Measurements from ENCODE around the gene PTPRH.

- TF ChIP-seq CTCF (IDR thresholded peaks at IDR 0.05; ENCODE audit: insufficient read depth, low read length) (no peak), POLR2AphosphoS5 (IDR thresholded peaks at IDR 0.05; ENCODE audit: low read depth) (no peak), GABPA (IDR thresholded peaks at IDR 0.05; ENCODE audit: low read depth) (no peak)
- TF ChIP-seq, protein P1, sequence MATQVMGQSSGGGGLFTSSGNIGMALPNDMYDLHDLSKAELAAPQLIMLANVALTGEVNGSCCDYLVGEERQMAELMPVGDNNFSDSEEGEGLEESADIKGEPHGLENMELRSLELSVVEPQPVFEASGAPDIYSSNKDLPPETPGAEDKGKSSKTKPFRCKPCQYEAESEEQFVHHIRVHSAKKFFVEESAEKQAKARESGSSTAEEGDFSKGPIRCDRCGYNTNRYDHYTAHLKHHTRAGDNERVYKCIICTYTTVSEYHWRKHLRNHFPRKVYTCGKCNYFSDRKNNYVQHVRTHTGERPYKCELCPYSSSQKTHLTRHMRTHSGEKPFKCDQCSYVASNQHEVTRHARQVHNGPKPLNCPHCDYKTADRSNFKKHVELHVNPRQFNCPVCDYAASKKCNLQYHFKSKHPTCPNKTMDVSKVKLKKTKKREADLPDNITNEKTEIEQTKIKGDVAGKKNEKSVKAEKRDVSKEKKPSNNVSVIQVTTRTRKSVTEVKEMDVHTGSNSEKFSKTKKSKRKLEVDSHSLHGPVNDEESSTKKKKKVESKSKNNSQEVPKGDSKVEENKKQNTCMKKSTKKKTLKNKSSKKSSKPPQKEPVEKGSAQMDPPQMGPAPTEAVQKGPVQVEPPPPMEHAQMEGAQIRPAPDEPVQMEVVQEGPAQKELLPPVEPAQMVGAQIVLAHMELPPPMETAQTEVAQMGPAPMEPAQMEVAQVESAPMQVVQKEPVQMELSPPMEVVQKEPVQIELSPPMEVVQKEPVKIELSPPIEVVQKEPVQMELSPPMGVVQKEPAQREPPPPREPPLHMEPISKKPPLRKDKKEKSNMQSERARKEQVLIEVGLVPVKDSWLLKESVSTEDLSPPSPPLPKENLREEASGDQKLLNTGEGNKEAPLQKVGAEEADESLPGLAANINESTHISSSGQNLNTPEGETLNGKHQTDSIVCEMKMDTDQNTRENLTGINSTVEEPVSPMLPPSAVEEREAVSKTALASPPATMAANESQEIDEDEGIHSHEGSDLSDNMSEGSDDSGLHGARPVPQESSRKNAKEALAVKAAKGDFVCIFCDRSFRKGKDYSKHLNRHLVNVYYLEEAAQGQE (IDR thresholded peaks at IDR 0.05; ENCODE audit: insufficient replicate concordance, low read depth) = no peak
These were observed 9.6 kb downstream of the PTPRH start for GRCh38 chr19:55199620-55200204.

All from HL-60 (cell line).